HG02852 (cell line): ENCODE results near the gene SINHCAF.
A peak's percentile ranks its signal among the peaks of the same experiment; 100 is the strongest.
"Not testable (repeated sequence)": the region's sequence is repeated elsewhere in the genome, so short reads cannot be mapped to it uniquely, and the experiment has no call there.

Source experiments
- ATAC-seq: cut with Tn5 transposase; IDR thresholded peaks from one replicate; pipeline ENCODE4 v1.9.1; 2021; ENCODE audit warnings: mild to moderate bottlenecking, moderate library complexity; ENCODE audit not compliant: unreplicated experiment

The SINHCAF gene

DNA sequence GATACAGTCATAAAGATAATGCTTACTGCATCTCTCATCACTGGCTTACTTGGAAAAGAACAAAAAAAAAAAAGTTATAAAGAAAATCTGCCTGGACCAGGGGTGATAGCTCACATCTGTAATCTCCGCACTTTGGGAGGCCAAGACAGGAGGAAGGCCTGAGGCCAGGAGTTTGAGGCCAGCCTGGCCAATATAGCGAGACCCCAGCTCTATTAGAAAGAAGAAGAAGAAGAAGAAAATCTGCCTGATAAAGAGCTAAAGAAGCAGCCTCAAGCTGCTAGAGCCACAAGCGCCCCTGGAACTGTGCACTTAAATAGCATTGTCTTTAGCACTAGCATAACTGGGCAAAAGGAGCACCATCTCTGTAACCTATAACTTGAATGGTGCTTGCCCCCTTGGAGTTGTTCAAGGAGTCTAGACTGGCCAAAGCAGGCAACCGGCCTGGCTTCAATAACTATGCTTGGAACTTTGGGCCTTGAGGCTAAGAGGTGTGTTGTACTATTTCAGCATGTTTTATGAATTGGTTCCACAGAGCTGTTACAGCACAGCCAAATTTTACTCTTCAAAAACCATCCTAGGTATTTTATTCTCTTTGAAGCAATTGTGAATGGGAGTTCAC, 53.2 kb downstream of the SINHCAF start:
- ATAC-seq, result no peak

DNA sequence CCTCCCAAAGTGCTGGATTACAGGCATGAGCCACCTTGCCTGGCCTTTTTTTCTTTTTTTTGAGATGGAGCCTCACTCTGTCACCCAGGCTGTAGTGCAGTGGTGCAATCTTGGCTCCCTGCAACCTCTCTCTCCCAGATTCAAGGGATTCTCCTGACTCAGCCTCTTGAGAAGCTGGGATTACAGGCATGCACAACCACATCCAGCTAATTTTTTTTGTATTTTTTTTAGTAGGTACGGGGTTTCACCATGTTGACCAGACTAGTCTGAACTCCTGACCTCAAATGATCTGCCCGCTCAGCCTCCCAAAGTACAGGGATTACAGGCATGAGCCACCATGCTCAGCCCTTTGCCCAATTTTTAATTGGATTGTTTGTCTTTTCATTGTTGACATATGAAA, 58.0 kb downstream of the SINHCAF start:
- no peak for ATAC-seq

- no peak for ATAC-seq
These were observed 60.2 kb downstream of the SINHCAF start for GRCh38 chr12:31265722-31266121.

- ATAC-seq, result no peak
These were observed 62.3 kb downstream of the SINHCAF start for GRCh38 chr12:31263661-31264060.

- ATAC-seq, result no peak
These were observed 64.2 kb downstream of the SINHCAF start for GRCh38 chr12:31261744-31262143.

- ATAC-seq, result no peak
These were observed 65.1 kb downstream of the SINHCAF start for GRCh38 chr12:31260840-31261239.

- ATAC-seq, result no peak
These were observed 66.6 kb downstream of the SINHCAF start for GRCh38 chr12:31259136-31259886.

- ATAC-seq, result no peak
These were observed 68.2 kb downstream of the SINHCAF start for GRCh38 chr12:31257784-31258183.

DNA sequence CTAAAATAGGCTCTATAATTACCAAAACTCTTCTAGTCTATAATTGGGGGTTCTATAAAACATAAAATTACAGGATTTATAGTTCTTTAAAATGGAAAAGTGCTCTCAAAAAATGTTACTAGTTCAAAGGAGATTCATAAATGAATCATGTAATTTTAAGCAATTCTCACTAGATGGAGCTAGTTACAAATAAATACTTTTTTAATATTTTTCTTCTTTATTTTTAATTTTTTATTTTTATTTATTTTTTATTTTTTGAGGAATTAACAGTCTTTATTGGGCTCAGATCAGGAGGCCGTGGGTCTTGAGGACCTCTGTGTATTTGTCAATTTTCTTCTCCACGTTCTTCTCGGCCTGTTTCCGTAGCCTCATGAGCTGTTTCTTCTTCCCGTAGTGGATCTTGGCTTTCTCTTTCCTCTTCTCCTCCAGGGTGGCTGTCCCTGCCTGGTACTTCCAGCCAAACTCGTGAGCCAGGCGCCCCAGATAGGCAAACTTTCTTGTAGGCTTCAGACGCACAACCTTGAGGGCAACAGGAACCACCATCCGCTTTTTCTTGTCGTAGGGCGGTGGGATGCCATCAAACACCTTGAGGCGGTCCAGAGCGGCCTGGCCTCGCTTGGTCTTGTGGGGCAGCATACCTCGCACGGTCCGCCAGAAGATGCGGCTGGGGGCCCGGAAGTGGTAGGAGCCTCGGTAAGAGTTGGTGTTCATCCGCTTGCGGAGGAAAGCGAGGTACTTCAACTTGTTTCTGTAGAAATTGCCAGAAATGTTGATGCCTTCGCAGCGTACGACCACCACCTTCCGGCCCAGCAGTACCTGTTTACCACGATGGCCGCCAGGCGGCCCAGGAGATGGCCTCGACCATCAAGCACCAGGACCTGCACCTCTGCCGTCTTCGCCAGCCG, 74.0 kb downstream of the SINHCAF start:
- not testable (repeated sequence) for ATAC-seq

- ATAC-seq, result no peak
These were observed 75.8 kb downstream of the SINHCAF start for GRCh38 chr12:31250179-31250578.

- no peak for ATAC-seq
These were observed 76.6 kb downstream of the SINHCAF start for GRCh38 chr12:31249356-31249755.

DNA sequence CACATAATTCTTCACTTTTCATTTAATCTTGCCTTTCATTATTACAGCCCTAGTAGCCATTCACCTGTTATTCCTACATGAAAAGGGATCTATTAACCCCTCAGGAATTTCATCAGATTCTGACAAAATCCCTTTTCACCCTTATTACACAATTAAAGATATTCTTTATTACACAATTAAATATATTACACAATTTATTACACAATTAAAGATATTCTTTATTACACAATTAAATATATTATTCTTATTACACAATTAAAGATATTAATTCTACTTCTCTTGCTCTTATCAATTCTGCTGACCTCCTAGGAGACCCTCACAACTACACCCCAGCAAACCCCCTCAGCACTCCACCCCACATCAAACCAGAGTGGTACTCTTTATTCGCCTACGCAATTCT, 77.1 kb downstream of the SINHCAF start:
- ATAC-seq, result no peak

- no peak for ATAC-seq
These were observed 77.6 kb downstream of the SINHCAF start for GRCh38 chr12:31248337-31248736.

GRCh38 chr12:31246470-31246850, 79.5 kb downstream of the SINHCAF start:
- ATAC-seq, result no peak

DNA sequence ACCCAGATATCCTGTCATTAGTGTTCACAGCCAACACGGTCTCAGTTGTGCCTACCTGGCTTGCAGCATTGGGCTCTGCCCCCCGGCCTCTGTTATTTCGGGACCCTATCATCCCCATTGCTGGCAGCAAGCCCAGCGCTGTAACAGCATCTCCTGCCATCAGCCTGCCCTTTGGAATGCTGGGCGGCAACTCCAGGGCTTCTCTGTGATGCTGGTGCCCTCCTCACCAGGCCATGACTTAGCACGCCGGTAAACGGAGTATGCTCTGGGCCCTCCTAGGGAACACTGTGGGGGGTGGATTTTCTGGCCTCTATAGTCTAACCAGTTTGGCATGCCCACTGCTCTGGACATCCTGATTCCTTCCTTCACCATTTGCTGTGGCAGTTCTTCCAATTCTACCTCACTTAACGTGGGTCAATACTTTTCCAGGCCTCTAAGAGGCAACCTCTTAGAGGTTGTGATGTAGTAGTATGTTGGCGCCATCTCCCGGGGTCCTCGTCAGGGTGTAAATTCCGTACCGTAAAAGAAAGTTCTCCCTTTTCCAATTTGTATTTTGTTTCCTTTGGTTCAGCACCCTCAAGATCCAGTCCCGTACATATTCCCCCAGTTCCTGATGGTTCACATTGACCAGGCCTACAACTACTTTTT, 80.0 kb downstream of the SINHCAF start:
- no peak for ATAC-seq

- not testable (repeated sequence) for ATAC-seq
These were observed 83.5 kb downstream of the SINHCAF start for GRCh38 chr12:31242418-31242817.

GRCh38 chr12:31238764-31239387, 87.1 kb downstream of the SINHCAF start:
- peak; percentile 89 for ATAC-seq

DNA sequence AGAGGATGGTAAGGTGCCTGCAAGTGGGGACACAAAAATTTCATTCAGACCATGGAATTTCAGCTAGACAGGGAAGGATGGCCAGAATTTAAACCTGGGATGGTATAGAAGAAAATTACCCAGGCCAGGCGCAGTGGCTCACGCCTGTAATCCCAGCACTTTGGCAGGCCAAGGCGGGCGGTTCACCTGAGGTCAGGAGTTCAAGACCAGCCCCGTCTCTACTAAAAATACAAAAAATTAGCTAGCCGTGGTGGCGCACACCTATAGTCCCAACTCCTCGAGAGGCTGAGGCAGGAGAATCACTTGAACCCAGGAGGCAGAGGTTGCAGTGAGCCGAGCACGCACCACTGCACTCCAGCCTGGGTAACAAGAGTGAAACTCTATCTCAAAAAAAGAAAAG, 87.6 kb downstream of the SINHCAF start:
- peak; percentile 40 for ATAC-seq

DNA sequence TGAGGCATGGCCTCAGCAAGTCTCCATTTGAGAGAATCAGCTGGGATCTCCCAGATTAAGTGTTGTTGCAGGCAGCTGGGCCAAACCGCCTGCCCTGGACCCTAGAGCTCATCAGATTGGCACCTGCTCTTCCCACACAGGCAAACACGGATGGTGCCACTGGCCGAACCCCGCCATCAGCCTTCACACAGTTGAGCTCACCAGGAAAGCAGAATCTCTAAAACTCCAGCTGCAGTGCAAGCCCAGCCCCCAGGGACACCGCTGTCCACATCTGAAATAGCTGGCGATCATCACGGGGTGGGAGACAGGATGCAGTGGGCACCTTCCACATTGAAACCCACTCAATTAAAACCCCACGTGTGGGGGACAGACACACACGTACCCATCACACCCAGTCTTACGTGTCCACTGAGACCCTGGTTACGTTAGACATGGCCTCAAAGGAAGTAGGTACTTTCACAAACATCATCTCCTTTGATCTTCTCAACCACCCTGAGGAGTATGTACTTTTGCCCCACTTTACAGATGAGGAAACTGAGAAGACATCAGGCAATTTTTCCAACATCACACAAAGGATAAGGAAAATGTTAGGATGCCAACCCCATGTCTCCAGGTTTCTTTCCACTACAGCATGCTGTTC, 88.8 kb downstream of the SINHCAF start:
- ATAC-seq, result no peak

- no peak for ATAC-seq
These were observed 90.0 kb downstream of the SINHCAF start for GRCh38 chr12:31235868-31236395.
